ENCODE results near the gene MRPS9.
A peak's percentile ranks its signal among the peaks of the same experiment; 100 is the strongest.

Gene MRPS9

DNA sequence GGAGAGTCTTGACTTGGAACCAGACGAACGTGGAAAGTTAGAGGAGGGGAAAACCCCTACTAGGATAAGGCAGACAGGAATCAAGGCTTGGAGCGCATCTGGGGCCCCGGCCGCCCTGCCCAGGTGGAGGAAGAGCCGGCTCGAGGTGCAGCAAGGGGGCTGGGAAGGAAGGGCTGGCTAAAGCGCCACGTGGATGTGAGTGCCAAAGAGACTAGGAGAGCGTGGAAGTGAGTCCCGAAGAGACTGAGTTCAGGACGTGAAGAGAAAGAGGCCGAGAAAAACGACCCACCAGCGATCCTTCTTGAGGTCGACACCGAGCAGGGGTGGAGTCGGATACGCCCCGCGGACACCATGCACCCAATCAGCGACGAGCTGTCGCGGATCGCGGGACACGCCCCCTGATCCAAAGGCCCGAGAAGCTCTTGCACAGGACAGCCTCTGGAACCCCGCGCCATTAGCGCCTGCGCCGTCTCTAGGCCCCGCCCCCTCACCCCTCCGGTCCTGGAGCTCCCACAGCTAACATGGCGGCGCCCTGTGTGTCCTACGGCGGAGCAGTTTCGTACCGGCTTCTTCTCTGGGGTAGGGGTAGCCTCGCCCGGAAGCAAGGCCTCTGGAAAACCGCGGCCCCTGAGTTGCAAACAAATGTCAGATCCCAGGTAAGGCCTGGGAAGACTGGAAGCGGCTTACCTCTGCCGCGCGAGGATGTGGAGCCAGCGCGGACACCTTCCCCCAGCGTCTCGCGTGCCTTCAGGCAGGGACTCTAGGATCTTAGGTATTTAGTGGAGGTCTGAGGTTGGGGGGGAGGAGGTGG lies at the start of gene MRPS9:
TSS of gene MRPS9 (plus strand) at position 498 of the 811 bp plus-strand sequence. CDS start at position 522, 24 bp downstream.
- peak within 1 kb of the TSS; percentile 86 for H3K27ac ChIP-seq
- TF ChIP-seq, protein P1, sequence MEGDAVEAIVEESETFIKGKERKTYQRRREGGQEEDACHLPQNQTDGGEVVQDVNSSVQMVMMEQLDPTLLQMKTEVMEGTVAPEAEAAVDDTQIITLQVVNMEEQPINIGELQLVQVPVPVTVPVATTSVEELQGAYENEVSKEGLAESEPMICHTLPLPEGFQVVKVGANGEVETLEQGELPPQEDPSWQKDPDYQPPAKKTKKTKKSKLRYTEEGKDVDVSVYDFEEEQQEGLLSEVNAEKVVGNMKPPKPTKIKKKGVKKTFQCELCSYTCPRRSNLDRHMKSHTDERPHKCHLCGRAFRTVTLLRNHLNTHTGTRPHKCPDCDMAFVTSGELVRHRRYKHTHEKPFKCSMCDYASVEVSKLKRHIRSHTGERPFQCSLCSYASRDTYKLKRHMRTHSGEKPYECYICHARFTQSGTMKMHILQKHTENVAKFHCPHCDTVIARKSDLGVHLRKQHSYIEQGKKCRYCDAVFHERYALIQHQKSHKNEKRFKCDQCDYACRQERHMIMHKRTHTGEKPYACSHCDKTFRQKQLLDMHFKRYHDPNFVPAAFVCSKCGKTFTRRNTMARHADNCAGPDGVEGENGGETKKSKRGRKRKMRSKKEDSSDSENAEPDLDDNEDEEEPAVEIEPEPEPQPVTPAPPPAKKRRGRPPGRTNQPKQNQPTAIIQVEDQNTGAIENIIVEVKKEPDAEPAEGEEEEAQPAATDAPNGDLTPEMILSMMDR (conservative IDR thresholded peaks at IDR 0.05), result no peak
- TF ChIP-seq ZFX (IDR thresholded peaks at IDR 0.05), result no peak

DNA sequence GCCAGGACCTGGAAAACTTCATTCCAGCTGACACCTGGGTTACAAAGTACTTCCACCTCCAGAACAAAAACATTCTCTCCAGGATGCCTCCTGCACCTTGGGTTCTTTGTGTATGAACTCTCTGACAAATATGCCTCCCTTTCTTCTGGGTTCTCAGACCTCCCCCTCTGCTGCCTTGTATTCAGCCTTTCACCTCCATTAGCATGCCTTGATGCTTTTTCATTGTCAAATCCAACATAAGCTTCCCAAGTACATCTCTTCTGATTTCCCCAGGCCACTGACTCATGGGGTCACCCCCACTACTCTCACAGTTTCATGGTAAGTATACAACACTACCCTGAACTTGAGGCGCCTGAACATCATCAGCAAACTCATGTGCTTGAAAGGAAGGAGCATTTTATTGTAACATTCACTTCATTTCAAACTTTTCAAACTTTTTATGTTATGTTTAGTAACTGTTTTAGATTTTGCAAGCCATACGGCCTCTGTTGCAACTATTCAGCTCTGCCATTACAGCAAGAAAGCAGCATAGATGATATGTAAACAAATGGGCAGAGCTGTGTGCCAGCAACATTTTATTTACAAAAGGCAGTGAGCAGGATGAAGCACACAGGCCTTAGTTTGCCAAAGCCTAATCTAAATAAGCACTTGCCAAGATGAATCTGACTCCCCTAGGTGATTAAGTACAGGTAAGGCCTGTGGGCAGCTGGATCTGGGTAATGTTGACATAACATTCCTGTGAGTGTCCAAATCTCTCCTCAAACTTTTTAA lies 32.5 kb upstream of the MRPS9 start:
- TF ChIP-seq, protein P1 (conservative IDR thresholded peaks at IDR 0.05), result no peak
- no peak for TF ChIP-seq ZFX (IDR thresholded peaks at IDR 0.05)
- no peak overlapping the region; the same call in 1 of the 2 replicates for H3K27ac ChIP-seq

DNA sequence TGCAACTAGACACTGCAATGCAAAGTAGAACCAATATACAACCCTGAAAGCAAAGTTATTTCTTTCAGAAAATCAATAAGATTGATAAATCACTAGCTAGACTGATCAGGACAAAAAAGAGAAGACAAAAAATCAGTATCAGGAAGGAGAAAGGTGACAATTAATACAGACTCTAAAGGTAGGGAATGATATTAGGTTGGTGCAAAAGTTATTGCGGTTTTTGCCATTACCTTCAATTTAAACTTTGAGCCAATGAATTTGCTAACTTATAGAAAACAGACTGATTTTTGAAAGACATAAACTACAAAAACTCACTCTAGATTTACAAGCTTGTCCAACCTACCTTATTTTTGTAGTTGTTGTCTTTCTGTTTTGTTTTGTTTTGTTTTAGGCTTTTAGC lies 30.5 kb upstream of the MRPS9 start:
- no peak overlapping the region for H3K27ac ChIP-seq
- TF ChIP-seq ZFX (IDR thresholded peaks at IDR 0.05), result no peak
- TF ChIP-seq, protein P1 (conservative IDR thresholded peaks at IDR 0.05), result no peak

DNA sequence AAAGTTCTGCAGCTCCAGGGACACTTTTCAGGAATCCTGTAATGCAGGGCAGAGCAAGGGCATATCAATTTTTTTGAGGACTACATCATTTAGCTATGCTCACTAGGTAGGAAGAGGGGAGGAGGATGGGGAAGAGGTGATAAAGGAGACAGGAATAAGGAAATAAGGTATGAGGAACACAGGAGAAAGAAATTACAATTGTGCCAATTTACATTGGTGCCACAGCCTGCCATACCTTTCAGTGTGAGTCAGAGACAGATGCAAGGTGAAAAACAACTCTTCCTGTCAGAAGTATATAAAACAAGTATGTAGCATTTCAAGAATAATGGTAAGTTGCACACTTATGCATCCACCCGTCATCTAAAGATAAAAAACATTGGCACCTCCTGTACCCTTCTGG lies 5.4 kb upstream of the MRPS9 start:
- no peak overlapping the region for H3K27ac ChIP-seq
- TF ChIP-seq, protein P1 (conservative IDR thresholded peaks at IDR 0.05), result no peak
- no peak for TF ChIP-seq ZFX (IDR thresholded peaks at IDR 0.05)

DNA sequence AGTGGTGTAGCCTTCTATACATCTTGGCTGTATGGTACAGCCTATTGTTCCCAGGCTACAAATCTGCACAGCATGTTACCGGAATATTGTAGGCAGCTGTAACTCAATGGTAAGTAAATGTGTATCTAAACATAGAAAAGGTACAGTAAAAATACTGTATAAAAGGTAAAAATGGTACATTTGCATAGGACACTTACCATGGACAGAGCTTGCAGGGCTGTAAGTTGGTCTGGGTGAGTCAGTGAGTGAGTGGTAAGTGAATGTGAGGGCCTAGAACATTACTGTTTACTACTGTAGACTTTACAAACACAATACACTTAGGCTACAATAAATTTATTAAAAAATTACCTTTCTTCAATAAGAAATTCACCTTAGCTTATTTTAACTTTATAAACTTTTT lies 3.7 kb upstream of the MRPS9 start:
- TF ChIP-seq, protein P1 (conservative IDR thresholded peaks at IDR 0.05), result no peak
- no peak for TF ChIP-seq ZFX (IDR thresholded peaks at IDR 0.05)
- H3K27ac ChIP-seq, result no peak overlapping the region

DNA sequence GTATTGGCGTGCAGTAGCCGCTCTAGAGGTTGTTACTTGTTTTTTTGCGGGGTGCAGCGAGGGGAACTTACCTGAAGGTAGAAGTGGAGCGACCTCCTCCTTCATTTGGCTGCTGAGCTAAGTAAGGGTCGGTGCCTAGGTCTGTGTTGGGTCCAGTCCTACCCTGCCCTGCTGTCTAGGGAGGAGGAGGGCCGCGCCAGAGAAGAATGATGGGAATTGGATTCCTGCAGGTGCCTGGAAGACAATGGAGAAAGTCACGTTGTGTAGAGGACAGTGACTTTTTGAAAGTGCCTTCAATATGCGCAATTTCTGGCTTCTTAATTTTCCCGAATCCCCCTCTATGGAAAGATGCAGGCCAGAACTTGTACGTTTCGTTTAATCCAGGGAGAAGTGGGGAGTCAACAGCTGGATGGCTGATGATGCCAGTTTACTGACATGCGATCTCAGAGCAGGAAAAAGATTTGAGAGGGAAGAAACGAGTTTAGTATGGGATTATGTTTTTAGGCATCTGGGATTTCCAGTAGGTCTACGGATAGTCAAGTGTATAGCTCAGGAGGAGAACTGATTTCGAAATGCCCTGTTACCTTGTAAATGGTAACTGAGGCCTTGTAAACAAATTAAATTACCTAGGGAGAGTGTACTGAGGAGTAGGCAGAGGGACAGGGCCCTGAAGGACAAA lies 653 bp downstream of the MRPS9 start:
- TF ChIP-seq ZFX (IDR thresholded peaks at IDR 0.05), result no peak
- TF ChIP-seq, protein P1 (conservative IDR thresholded peaks at IDR 0.05), result no peak
- H3K27ac ChIP-seq, result peak overlapping the region; percentile 86
